GM23338 (cell line): ENCODE data around the gene SLC19A1. TPM values are rescaled to one million over a fixed set of nuclear protein-coding genes. Genes with fewer than 3 reads are reported as not detected.

ENCODE experiments used
- ATAC-seq: fragments of 200-7000 bp; cut with Tn5 transposase; 3 replicates; pipeline ENCODE4 v1.9.1; 2020
- DNase-seq: peaks from one replicate; pipeline ENCODE4 v3.0.0-alpha.2; 2015; ENCODE audit warnings: low spot score
- H2AFZ ChIP-seq: fragments of 200-600 bp; sonication (generic); 2 replicates; pipeline ENCODE4 v1.8.0; 2016; ENCODE audit warnings: antibody characterized with exemption, mild to moderate bottlenecking, moderate library complexity
- H3F3A ChIP-seq: fragments of 200-600 bp; sonication (generic); replicated peaks from 2 replicates; pipeline ENCODE4 v1.8.0; 2017; ENCODE audit warnings: antibody characterized with exemption, mixed run types, low read depth
- H3K27ac ChIP-seq: fragments of 200-600 bp; sonication (generic); 2 replicates; pipeline ENCODE4 v1.6.1; 2016; ENCODE audit warnings: low read depth
- H3K27me3 ChIP-seq: fragments of 200-600 bp; sonication (generic); 2 replicates; pipeline ENCODE4 v1.8.0; 2016; ENCODE audit warnings: mild to moderate bottlenecking, mixed run types, moderate library complexity; ENCODE audit not compliant: insufficient read depth
- H3K36me3 ChIP-seq: fragments of 200-600 bp; sonication (generic); 2 replicates; pipeline ENCODE4 v1.8.0; 2016; ENCODE audit warnings: mild to moderate bottlenecking; ENCODE audit not compliant: insufficient read depth
- H3K4me1 ChIP-seq: fragments of 200-600 bp; sonication (generic); 2 replicates; pipeline ENCODE4 v1.8.0; 2016; ENCODE audit warnings: mild to moderate bottlenecking, moderate library complexity; ENCODE audit not compliant: insufficient read depth
- H3K4me2 ChIP-seq: fragments of 200-600 bp; sonication (generic); 2 replicates; pipeline ENCODE4 v1.7.1; 2017; ENCODE audit warnings: mixed run types
- H3K4me3 ChIP-seq: fragments of 200-600 bp; sonication (generic); 2 replicates; pipeline ENCODE4 v1.6.1; 2016; ENCODE audit warnings: mixed run types
- H3K79me2 ChIP-seq: fragments of 200-600 bp; sonication (generic); replicated peaks from 2 replicates; pipeline ENCODE4 v1.8.0; 2017; ENCODE audit warnings: mild to moderate bottlenecking; ENCODE audit not compliant: insufficient read depth
- H3K9me2 ChIP-seq: fragments of 200-600 bp; sonication (generic); 2 replicates; pipeline ENCODE4 v1.8.0; 2017; ENCODE audit not compliant: insufficient read depth
- H4K20me1 ChIP-seq: fragments of 200-600 bp; sonication (generic); replicated peaks from 2 replicates; pipeline ENCODE4 v1.8.0; 2017; ENCODE audit warnings: mild to moderate bottlenecking; ENCODE audit not compliant: insufficient read depth
- H3K27ac Mint-ChIP-seq: 2 replicates; pipeline ENCODE4 v1.8.0; 2020; ENCODE audit warnings: inconsistent platforms, mild to moderate bottlenecking, moderate library complexity, mixed read lengths
- H3K27me3 Mint-ChIP-seq: 3 replicates; pipeline ENCODE4 v1.8.0; 2022; ENCODE audit warnings: low read depth, mild to moderate bottlenecking, moderate library complexity, mixed read lengths, inconsistent platforms; ENCODE audit not compliant: insufficient read depth, poor library complexity
- H3K36me3 Mint-ChIP-seq: 3 replicates; pipeline ENCODE4 v1.8.0; 2021; ENCODE audit warnings: low read depth, mild to moderate bottlenecking, inconsistent platforms, moderate library complexity, mixed read lengths
- H3K4me1 Mint-ChIP-seq: 3 replicates; pipeline ENCODE4 v1.8.0; 2020; ENCODE audit warnings: mild to moderate bottlenecking, inconsistent platforms, mixed read lengths
- H3K4me3 Mint-ChIP-seq: 3 replicates; pipeline ENCODE4 v1.8.0; 2021; ENCODE audit warnings: moderate library complexity, mild to moderate bottlenecking, inconsistent platforms, mixed read lengths
- H3K9me3 Mint-ChIP-seq: 3 replicates; pipeline ENCODE4 v1.8.0; 2020; ENCODE audit warnings: moderate library complexity, mild to moderate bottlenecking, inconsistent platforms, mixed read lengths
- CREB1 ChIP-seq: fragments of 250-450 bp; sonication (Bioruptor Pico); IDR thresholded peaks from 2 replicates; pipeline ENCODE4 v1.5.0; 2020; ENCODE audit warnings: low read depth, mild to moderate bottlenecking, moderate library complexity
- EZH2 ChIP-seq: fragments of 200-600 bp; sonication (generic); IDR thresholded peaks from one replicate; pipeline ENCODE4 v1.8.0; 2017; ENCODE audit warnings: antibody characterized with exemption, mild to moderate bottlenecking, low read depth; ENCODE audit not compliant: unreplicated experiment
- EZH2phosphoT487 ChIP-seq: fragments of 200-600 bp; sonication (generic); IDR thresholded peaks from one replicate; pipeline ENCODE4 v1.8.1; 2018; ENCODE audit warnings: antibody characterized with exemption; ENCODE audit not compliant: unreplicated experiment
- JUNB ChIP-seq: IDR thresholded peaks from one replicate; pipeline ENCODE4 v1.6.1; 2016; ENCODE audit warnings: antibody characterized with exemption; ENCODE audit not compliant: unreplicated experiment
- NANOG ChIP-seq: IDR thresholded peaks from 2 replicates; pipeline ENCODE4 v1.6.1; 2016; ENCODE audit warnings: antibody characterized with exemption, borderline replicate concordance
- POLR2AphosphoS5 ChIP-seq: IDR thresholded peaks from 2 replicates; pipeline ENCODE4 v1.6.1; 2016; ENCODE audit warnings: antibody characterized with exemption, low read depth
- STAT1 ChIP-seq: IDR thresholded peaks from one replicate; pipeline ENCODE4 v1.6.1; 2016; ENCODE audit warnings: antibody characterized with exemption; ENCODE audit not compliant: unreplicated experiment
- ZNF114 ChIP-seq: fragments of 250-450 bp; sonication (Bioruptor Pico); IDR thresholded peaks from 2 replicates; pipeline ENCODE4 v1.5.0; 2020; ENCODE audit warnings: mild to moderate bottlenecking, moderate library complexity
- polyA plus RNA-seq: library from polyadenylated mRNA; unstranded; fragments of >200 nt; fragmentation: Nextera tagmentation; extraction: Ambion mirVana; gene quantifications from 2 replicates; pipeline ENCODE4 v1.2.1, GENCODE V29; 2016
- total RNA-seq: library from RNA; depleted of rRNA; stranded (reverse); fragments of >200 nt; shearing (Covaris generic); gene quantifications from 2 replicates; pipeline ENCODE4 v1.2.3, GENCODE V29; 2014
- TF ChIP-seq, protein P1 (sequence below): IDR thresholded peaks from 2 replicates; pipeline ENCODE4 v1.6.1; 2016; ENCODE audit warnings: antibody characterized with exemption
- TF ChIP-seq, protein P2 (sequence below): IDR thresholded peaks from one replicate; pipeline ENCODE4 v1.6.1; 2018; ENCODE audit warnings: antibody characterized with exemption; ENCODE audit not compliant: unreplicated experiment

Gene SLC19A1
- total and polyA plus RNA-seq, 2 experiments from 2014 or later = 31.2 to 33.0 TPM

DNA sequence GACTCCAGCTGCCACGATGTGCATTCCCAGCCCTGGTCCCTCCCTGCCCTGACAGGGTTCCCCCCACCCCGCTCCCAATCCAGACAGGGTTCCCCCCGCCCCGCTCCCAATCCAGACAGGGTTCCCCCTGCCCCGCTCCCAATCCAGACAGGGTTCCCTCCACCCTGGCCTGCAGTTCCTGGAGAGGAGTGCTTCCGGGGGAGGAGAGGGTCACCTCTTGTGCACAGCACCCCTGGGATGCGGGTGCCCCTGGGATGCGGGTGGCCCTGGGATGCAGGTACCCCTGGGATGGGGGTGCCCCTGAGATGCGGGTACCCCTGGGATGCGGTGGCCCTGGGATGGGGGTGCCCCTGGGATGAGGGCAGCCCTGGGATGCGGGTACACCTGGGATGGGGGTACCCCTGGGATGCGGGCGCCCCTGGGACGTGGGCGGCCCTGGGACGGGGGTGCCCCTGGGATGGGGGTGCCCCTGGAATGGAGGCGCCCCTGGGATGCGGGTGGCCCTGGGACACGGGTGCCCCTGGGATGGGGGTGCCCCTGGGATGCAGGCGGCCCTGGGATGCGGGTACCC, 36.7 kb upstream of the SLC19A1 start (continued):
- TF ChIP-seq, protein P1, sequence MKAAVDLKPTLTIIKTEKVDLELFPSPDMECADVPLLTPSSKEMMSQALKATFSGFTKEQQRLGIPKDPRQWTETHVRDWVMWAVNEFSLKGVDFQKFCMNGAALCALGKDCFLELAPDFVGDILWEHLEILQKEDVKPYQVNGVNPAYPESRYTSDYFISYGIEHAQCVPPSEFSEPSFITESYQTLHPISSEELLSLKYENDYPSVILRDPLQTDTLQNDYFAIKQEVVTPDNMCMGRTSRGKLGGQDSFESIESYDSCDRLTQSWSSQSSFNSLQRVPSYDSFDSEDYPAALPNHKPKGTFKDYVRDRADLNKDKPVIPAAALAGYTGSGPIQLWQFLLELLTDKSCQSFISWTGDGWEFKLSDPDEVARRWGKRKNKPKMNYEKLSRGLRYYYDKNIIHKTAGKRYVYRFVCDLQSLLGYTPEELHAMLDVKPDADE = no peak
- no peak for TF ChIP-seq ZNF114 (CRISPR knock-in tag)
- TF ChIP-seq JUNB = no peak

DNA sequence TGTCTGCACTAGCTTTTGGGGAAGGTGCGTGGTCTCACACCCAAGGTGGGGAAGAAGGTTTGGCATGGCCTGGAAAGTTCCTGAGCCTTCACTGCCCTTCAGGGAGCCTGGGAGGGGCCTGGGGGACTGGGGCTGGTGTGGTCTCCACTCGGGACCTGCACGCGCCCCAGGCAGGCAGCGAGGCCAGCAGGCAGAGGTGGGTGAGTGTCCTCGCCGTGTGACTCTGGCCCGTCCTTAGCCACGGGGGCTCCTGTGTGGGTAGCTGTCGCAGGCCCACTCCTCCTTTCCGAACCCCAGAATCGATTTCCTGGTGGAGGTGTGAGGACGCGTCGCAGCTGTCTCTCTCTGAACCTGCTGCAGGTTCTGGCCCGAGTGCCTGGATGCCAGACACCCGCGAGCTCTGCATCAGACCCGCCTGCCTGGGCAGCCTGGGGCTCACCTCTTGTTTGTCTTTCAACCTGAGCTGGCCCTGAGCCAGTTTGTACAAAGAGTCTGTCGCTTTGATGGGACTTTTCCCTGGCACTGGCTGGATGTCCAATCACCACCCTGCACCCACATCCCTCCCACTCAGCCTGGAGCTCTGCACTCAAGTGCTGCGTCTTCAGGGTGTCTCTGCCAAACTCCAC, 36.0 kb upstream of the SLC19A1 start:
- Histone ChIP-seq H2AFZ (no peak overlapping the region), H4K20me1 (no peaks in the 10 kb centered on the region), H3K4me3 (no peak overlapping the region), H3K36me3 (no peaks in the 10 kb centered on the region), H3K4me2 (no peak overlapping the region), H3K27me3 (no peaks in the 10 kb centered on the region), H3K27ac (no peak overlapping the region), H3K4me1 (no peaks in the 10 kb centered on the region), H3K79me2 (no peaks in the 10 kb centered on the region), H3K9me2 (no peaks in the 10 kb centered on the region), H3F3A (no peaks in the 10 kb centered on the region)
- no peak overlapping the region for H3K4me3 Mint-ChIP-seq
- no peak overlapping the region for H3K27ac Mint-ChIP-seq
- peaks cover 4% of the 10 kb centered on the region for H3K27me3 Mint-ChIP-seq
- ATAC-seq (no peak), DNase-seq (no peak)
- H3K4me1 Mint-ChIP-seq = peaks cover 8% of the 10 kb centered on the region; the same call in 2 of the 3 replicates
- no peaks in the 10 kb centered on the region for H3K36me3 Mint-ChIP-seq
- H3K9me3 Mint-ChIP-seq = peaks cover 11% of the 10 kb centered on the region
- TF ChIP-seq NANOG (no peak), CREB1 (CRISPR knock-in tag) (no peak), ZNF114 (CRISPR knock-in tag) (no peak), EZH2phosphoT487 (no peak), POLR2AphosphoS5 (no peak), EZH2 (no peak), JUNB (no peak), STAT1 (no peak)
- TF ChIP-seq, protein P1 = no peak
- TF ChIP-seq, protein P2, sequence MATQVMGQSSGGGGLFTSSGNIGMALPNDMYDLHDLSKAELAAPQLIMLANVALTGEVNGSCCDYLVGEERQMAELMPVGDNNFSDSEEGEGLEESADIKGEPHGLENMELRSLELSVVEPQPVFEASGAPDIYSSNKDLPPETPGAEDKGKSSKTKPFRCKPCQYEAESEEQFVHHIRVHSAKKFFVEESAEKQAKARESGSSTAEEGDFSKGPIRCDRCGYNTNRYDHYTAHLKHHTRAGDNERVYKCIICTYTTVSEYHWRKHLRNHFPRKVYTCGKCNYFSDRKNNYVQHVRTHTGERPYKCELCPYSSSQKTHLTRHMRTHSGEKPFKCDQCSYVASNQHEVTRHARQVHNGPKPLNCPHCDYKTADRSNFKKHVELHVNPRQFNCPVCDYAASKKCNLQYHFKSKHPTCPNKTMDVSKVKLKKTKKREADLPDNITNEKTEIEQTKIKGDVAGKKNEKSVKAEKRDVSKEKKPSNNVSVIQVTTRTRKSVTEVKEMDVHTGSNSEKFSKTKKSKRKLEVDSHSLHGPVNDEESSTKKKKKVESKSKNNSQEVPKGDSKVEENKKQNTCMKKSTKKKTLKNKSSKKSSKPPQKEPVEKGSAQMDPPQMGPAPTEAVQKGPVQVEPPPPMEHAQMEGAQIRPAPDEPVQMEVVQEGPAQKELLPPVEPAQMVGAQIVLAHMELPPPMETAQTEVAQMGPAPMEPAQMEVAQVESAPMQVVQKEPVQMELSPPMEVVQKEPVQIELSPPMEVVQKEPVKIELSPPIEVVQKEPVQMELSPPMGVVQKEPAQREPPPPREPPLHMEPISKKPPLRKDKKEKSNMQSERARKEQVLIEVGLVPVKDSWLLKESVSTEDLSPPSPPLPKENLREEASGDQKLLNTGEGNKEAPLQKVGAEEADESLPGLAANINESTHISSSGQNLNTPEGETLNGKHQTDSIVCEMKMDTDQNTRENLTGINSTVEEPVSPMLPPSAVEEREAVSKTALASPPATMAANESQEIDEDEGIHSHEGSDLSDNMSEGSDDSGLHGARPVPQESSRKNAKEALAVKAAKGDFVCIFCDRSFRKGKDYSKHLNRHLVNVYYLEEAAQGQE = no peak
